Fibroblast of pulmonary artery (primary cell): ENCODE results near the gene AXIN1.
"Not testable (repeated sequence)": the region's sequence is repeated elsewhere in the genome, so short reads cannot be mapped to it uniquely, and the experiment has no call there.

ENCODE experiments used
- DNase-seq: peaks from one replicate; pipeline ENCODE4 v3.0.0-alpha.2; 2010; ENCODE audit warnings: low read depth
- H3K4me3 ChIP-seq: replicated peaks from 2 replicates; pipeline ENCODE4 v1.5.1; 2011; ENCODE audit warnings: low read depth, mild to moderate bottlenecking, control low read depth, low read length, moderate library complexity
- CTCF ChIP-seq: IDR thresholded peaks from 2 replicates; pipeline ENCODE4 v1.5.1; 2011; ENCODE audit warnings: mild to moderate bottlenecking, control low read depth, low read length, inconsistent platforms; ENCODE audit errors: missing control alignments

AXIN1 gene

GRCh38 chr16:270381-271255, 81.9 kb downstream of the AXIN1 start:
- DNase-seq, result no peak
- no peak for TF ChIP-seq CTCF
- H3K4me3 ChIP-seq, result no peak overlapping the region

GRCh38 chr16:269061-269796, 83.3 kb downstream of the AXIN1 start:
- no peak for DNase-seq
- no peak for TF ChIP-seq CTCF
- H3K4me3 ChIP-seq, result no peak overlapping the region

- no peak for DNase-seq
- H3K4me3 ChIP-seq, result no peak overlapping the region
- no peak for TF ChIP-seq CTCF
Observed at GRCh38 chr16:268141-269053, 84.1 kb downstream of the AXIN1 start.

- not testable (repeated sequence) for DNase-seq, H3K4me3 ChIP-seq
Observed at GRCh38 chr16:267562-267961, 85.0 kb downstream of the AXIN1 start.

GRCh38 chr16:266258-267164, 86.0 kb downstream of the AXIN1 start:
- DNase-seq, result no peak
- no peak for TF ChIP-seq CTCF
- no peak overlapping the region for H3K4me3 ChIP-seq

GRCh38 chr16:265711-266110, 86.8 kb downstream of the AXIN1 start:
- no peak for DNase-seq

More at GRCh38 chr16:265711-266110, 86.8 kb downstream of the AXIN1 start:
- H3K4me3 ChIP-seq, result no peak overlapping the region
- TF ChIP-seq CTCF, result no peak
